Thymus (tissue), 11 donors: ENCODE results near the gene TARS1. TPM values are rescaled to one million over a fixed set of nuclear protein-coding genes. Genes with fewer than 3 reads are reported as not detected.
"Not testable (repeated sequence)": the region's sequence is repeated elsewhere in the genome, so short reads cannot be mapped to it uniquely, and the experiment has no call there.

ENCODE experiments used
- DNase-seq, 9 donors: peaks; one replicate each; pipeline ENCODE4 v3.0.0-alpha.2; 2013; ENCODE audit warnings: low spot score in 9 of 9, low read depth in 6 of 9, missing footprints in 1 of 9
- H3K27ac ChIP-seq, 2 donors: one replicate each; pipeline ENCODE4 v1.5.1; 2013; ENCODE audit warnings: control low read depth in 1 of 2, low read depth in 1 of 2, low read length in 1 of 2, mild to moderate bottlenecking in 1 of 2, moderate library complexity in 1 of 2
- H3K27me3 ChIP-seq, 2 donors: one replicate each; pipeline ENCODE4 v1.5.1; 2013; ENCODE audit warnings: low read length in 1 of 2; ENCODE audit not compliant: control insufficient read depth in 2 of 2, insufficient read depth in 1 of 2
- H3K36me3 ChIP-seq, 2 donors: one replicate each; pipeline ENCODE4 v1.5.1; 2013; ENCODE audit warnings: low read length in 1 of 2, mild to moderate bottlenecking in 1 of 2, moderate library complexity in 1 of 2; ENCODE audit not compliant: control insufficient read depth in 2 of 2, insufficient read depth in 2 of 2
- H3K4me1 ChIP-seq, 2 donors: one replicate each; pipeline ENCODE4 v1.5.1; 2013; ENCODE audit warnings: low read length in 2 of 2; ENCODE audit not compliant: control insufficient read depth in 2 of 2, insufficient read depth in 2 of 2
- H3K4me3 ChIP-seq, 2 donors: one replicate each; pipeline ENCODE4 v1.5.1; 2013; ENCODE audit warnings: low read length in 2 of 2, control low read depth in 1 of 2, mild to moderate bottlenecking in 1 of 2
- H3K9me3 ChIP-seq, 2 donors: one replicate each; pipeline ENCODE4 v1.5.1; 2013; ENCODE audit warnings: low read length in 1 of 2, mild to moderate bottlenecking in 1 of 2; ENCODE audit not compliant: control insufficient read depth in 2 of 2, insufficient read depth in 1 of 2
- WGBS: extraction: QIAGEN DNeasy Blood & Tissue Kit; methylation state at CpG from one replicate; pipeline ENCODE4 v1.1.7; 2013; 5-methylcytosine and 5-hydroxymethylcytosine counted together
- polyA plus RNA-seq: library from polyadenylated mRNA; stranded (reverse); fragments of 200-250 nt; gene quantifications from one replicate; pipeline ENCODE4 v1.2.3, GENCODE V29; 2013
- total RNA-seq: library from RNA; stranded (reverse); fragments of 120-200 nt; gene quantifications from one replicate; pipeline ENCODE4 v1.2.4, GENCODE V29; 2013
- donor health status: healthy.

TARS1 gene
- total and polyA plus RNA-seq, 2 donors = 75.2 to 112 TPM

DNA sequence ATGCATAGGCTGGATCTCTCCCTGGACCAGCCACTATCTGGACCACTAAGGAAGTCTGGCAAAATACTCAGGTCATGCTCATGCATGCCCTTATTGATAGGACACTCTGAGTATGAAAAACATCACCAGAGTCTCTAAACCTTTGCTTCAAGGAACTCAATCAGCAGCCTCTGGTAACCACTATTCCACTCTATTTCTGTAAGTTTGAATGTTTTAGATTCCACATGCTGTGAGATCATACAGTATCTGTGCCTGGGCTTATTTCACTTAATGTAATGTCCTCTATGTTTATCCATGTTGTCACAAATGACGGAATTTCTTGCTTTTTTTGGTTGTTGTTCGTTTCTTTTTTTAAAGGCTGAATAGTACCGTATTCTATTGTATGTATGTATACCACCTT is 68.3 kb downstream of the TARS1 start:
- no peaks in the 10 kb centered on the region for H3K27me3 ChIP-seq
- no peak overlapping the region for H3K4me3 ChIP-seq
- H3K36me3 ChIP-seq = no peaks in the 10 kb centered on the region
- WGBS = 94% methylated on average over 3 of the region's 3 CpGs
- no peaks in the 10 kb centered on the region for H3K9me3 ChIP-seq
- H3K4me1 ChIP-seq = no peaks in the 10 kb centered on the region
- no peak overlapping the region for H3K27ac ChIP-seq
- DNase-seq = no peak

- no peak overlapping the region for H3K27ac ChIP-seq
- no peaks in the 10 kb centered on the region for H3K9me3 ChIP-seq
- H3K27me3 ChIP-seq = no peaks in the 10 kb centered on the region
- no peaks in the 10 kb centered on the region for H3K4me1 ChIP-seq
- H3K4me3 ChIP-seq = no peak overlapping the region
- H3K36me3 ChIP-seq = no peaks in the 10 kb centered on the region
- no peak for DNase-seq
- WGBS = 79% methylated on average over 3 of the region's 3 CpGs
Measured at GRCh38 chr5:33513462-33514185, 72.9 kb downstream of the TARS1 start.

GRCh38 chr5:33515366-33515765 is 74.6 kb downstream of the TARS1 start:
- 98% methylated on average over 32 of the region's 32 CpGs for WGBS
- H3K36me3 ChIP-seq, H3K4me3 ChIP-seq, H3K9me3 ChIP-seq, H3K4me1 ChIP-seq, H3K27me3 ChIP-seq, H3K27ac ChIP-seq, DNase-seq: not testable (repeated sequence)

DNA sequence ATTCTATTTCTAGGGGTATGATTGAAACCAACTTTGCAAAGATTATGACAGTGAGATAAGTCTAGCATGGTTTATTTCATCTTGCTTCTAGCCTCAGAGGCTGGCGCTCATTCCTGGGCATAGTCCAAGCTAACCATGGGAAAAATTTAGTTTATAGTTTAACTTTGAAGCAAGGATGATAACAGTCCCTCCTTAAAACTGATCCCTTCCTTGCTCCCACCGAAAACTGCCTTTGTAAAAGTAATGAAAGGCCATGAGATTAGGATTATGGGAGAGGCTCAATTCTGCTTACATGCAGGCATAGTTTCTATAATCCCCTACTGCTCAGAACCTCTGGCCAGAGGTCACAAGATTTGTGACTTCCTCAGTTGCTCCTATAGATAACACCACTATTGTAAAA is 75.7 kb downstream of the TARS1 start:
- Histone ChIP-seq H3K27me3 (no peaks in the 10 kb centered on the region), H3K36me3 (no peaks in the 10 kb centered on the region), H3K4me1 (no peaks in the 10 kb centered on the region), H3K4me3 (no peak overlapping the region), H3K9me3 (no peaks in the 10 kb centered on the region), H3K27ac (no peak overlapping the region)
- no peak for DNase-seq
- WGBS = 89% methylated on average over 2 of the region's 2 CpGs
